AG10803 (cell line): ENCODE results near the gene MINDY2.
"Not testable (repeated sequence)": the region's sequence is repeated elsewhere in the genome, so short reads cannot be mapped to it uniquely, and the experiment has no call there.

Experiments used
- DNase-seq: peaks from one replicate; pipeline ENCODE4 v3.0.0; 2010; ENCODE audit warnings: low read depth
- H3K4me3 ChIP-seq: 2 replicates; pipeline ENCODE4 v1.5.1; 2011; ENCODE audit warnings: mild to moderate bottlenecking, low read length, control low read depth
- TF ChIP-seq, protein P1 (sequence below): conservative IDR thresholded peaks from 2 replicates; pipeline ENCODE4 v1.5.1; 2011; ENCODE audit warnings: mild to moderate bottlenecking, low read length, control low read depth, inconsistent platforms

The MINDY2 gene

DNA sequence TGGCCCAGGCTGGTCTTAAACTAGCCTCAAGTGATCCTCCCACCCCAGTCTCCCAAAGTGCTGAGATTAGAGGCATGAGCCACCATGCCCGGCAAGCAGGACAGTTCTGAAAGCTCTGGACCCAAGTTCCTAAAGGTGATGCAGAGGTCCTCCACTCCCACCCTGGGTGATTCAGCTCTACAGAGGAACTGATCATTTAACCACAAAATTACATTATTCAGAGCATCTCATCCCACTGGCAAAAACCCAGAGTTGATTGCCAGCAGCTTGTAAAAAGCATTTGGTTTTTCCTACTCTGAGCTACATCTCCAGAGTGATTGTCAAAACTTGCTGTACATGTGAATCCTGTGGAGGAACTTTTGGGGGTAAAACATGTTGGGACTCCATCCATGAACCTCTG, 102.2 kb downstream of the MINDY2 start:
- peak; percentile 80 for DNase-seq
- H3K4me3 ChIP-seq: no peak overlapping the region
- TF ChIP-seq, protein P1, sequence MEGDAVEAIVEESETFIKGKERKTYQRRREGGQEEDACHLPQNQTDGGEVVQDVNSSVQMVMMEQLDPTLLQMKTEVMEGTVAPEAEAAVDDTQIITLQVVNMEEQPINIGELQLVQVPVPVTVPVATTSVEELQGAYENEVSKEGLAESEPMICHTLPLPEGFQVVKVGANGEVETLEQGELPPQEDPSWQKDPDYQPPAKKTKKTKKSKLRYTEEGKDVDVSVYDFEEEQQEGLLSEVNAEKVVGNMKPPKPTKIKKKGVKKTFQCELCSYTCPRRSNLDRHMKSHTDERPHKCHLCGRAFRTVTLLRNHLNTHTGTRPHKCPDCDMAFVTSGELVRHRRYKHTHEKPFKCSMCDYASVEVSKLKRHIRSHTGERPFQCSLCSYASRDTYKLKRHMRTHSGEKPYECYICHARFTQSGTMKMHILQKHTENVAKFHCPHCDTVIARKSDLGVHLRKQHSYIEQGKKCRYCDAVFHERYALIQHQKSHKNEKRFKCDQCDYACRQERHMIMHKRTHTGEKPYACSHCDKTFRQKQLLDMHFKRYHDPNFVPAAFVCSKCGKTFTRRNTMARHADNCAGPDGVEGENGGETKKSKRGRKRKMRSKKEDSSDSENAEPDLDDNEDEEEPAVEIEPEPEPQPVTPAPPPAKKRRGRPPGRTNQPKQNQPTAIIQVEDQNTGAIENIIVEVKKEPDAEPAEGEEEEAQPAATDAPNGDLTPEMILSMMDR: no peak

DNA sequence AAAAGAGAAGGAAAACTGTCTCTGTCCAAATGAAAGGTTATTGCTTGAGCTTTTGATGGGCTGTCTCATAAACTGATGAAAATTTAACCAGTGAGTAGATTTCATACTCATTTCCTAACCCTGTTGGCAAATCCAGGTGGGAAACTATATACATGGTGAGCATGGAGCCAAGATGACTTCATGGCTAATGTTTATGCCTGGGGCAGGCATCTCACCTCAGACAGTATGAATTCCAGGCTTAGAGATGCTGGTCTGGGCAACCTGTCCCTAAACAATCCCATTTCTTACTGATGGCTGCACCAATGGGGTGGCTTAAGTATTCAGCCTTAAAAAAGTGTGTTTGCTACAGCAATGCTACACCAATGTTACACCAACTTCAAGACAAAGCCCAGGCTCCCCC, 104.2 kb downstream of the MINDY2 start:
- no peak for DNase-seq
- H3K4me3 ChIP-seq: no peak overlapping the region
- TF ChIP-seq, protein P1: no peak

DNA sequence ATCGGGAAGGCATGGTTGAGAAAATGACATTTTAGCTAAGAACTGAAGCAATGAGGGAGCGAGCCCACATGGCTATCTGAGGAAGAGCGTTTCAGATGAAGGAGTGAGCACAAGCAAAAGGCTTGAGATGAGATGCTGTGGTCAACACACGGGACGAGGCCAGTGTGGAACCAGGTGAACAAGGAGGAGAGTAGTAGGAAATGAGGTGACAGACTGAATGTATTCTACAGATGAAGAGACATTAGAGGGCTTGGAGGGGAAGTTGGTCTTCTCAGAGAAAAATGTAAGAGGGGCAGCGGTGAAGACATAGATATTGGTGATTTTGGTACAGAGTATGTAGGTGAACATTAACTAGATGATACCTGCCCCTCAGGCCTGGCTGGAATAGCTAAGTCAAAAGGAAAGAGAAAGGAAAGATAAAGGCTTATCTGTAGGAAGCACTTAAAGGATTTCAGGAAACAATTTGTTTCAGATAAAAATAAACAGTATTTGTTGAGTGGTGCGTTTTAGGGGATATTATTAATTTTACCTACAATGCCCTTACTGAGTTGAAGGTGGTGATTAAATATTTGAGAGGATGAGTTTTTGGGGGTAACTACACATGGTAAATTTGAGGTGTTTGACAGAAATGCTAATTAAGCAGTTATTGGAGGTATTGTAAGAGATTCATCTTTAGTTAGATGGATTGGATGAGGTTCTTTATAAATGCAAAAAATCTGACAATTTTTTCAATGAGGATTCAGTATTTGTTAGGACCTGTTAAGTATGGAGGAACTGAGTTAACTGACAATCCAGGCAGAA, 105.4 kb downstream of the MINDY2 start:
- DNase-seq: no peak
- no peak overlapping the region for H3K4me3 ChIP-seq
- TF ChIP-seq, protein P1: no peak

DNA sequence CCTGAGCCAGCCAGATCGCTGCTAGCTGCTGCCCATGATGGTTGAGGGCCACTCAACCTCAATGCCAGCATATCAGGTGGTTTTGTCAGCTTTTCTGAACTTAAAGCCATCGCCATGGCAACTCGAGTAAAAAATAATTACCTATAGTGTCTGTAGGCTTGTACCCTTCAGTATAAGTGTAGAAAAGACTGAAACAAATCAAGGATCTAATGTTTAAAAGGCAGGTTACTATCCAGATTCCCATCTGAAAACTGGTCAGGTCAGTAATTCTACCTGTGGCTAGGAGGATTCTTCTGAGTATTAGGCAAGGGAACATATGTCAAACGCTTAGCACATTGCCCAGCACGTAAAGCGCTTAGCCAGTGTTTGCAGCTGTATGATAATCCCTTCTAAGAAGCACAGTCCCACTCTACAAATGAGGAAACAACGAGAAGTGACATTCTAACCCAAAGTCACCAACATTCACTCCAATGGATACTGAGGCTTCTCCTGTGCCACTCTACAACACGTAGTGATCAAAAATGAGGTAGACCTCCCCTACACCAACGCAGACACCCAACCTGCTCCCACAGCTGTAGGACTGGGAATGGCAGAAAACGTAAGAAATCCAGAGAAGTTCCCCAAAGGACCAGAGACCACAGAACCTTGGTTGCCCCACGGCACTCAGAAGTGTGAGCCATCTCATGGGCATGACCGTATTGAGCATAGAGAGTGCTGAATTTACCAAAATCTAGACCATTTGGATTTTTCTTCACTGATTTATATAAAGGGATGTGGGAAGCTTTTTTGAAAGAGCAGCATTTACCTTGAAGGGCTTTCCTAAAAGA, 107.1 kb downstream of the MINDY2 start:
- H3K4me3 ChIP-seq: no peak overlapping the region
- TF ChIP-seq, protein P1: no peak
- DNase-seq: no peak

DNA sequence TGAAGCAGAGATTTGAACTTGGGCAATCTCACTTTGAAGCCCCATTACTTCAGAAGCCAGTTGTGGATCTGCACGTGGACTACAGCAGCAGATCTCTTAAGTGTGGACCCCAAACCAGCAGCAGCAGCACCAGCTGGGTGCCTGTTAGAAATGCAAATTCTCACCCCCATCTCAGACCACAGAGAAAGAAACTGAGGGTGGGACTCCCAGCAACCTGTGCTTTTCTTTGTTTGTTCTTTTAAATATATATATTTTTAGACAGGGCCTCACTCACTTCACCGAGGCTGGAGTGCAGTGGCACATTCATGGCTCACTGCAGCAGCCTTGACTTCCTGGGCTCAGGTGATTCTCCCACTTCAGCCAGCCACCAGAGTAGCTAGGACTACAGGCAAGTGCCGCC, 109.2 kb downstream of the MINDY2 start:
- TF ChIP-seq, protein P1: no peak
- no peak overlapping the region for H3K4me3 ChIP-seq
- no peak for DNase-seq

DNA sequence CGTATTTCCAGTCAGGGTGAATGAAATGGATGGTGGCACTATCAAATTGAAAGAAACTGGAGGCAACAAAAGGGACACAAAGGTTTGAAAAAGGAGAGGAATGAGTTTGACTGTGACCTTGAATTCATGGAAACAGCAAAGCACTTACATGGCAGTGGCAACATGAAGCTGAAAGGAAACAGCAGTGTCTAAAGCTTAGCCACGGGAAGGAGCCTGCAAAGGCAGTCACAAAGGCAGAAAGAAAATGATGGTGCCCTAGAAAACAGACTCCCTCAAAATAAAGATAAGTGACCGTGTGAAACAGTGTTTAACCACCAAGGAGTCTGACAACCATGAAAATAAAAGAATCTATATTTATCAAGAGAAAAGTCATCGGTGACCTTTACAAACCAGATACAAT, 111.1 kb downstream of the MINDY2 start:
- no peak overlapping the region for H3K4me3 ChIP-seq
- DNase-seq: no peak
- TF ChIP-seq, protein P1: no peak

DNA sequence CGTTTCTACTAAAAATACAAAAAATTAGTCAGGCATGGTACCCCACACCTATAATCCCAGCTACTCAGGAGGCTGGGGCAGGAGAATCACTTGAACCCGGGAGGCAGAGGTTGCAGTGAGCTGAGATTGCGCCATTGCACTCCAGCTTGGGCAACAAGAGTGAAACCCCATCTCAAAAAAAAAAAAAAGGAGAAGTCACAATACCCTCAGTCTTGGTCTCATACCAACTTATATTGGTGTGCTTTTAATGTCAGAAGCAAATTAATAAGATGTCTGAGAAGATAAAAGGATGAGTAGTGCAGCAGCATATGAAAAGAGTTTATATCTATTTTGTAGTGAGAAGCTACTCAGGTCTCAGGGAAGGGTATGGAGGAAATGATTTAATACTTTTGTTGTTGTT, 112.8 kb downstream of the MINDY2 start:
- DNase-seq, H3K4me3 ChIP-seq: not testable (repeated sequence)
